ENCODE data around the gene MYL4.

The MYL4 gene

GRCh38 chr17:47250855-47251254 is 41.7 kb downstream of the MYL4 start:
- H3K4me3 ChIP-seq (replicated peaks; ENCODE audit: low read depth, low read length) = no peak overlapping the region
- no peak for DNase-seq (ENCODE audit: extremely low read depth, low read depth)
- TF ChIP-seq CTCF (IDR thresholded peaks at IDR 0.05; ENCODE audit: low read depth, low read length, missing control alignments) = no peak

- no peak for TF ChIP-seq CTCF (IDR thresholded peaks at IDR 0.05; ENCODE audit: low read depth, low read length, missing control alignments)
- no peak for DNase-seq (ENCODE audit: extremely low read depth, low read depth)
- H3K4me3 ChIP-seq (replicated peaks; ENCODE audit: low read depth, low read length) = no peak overlapping the region
Observed at GRCh38 chr17:47251421-47251940, 42.3 kb downstream of the MYL4 start.

DNA sequence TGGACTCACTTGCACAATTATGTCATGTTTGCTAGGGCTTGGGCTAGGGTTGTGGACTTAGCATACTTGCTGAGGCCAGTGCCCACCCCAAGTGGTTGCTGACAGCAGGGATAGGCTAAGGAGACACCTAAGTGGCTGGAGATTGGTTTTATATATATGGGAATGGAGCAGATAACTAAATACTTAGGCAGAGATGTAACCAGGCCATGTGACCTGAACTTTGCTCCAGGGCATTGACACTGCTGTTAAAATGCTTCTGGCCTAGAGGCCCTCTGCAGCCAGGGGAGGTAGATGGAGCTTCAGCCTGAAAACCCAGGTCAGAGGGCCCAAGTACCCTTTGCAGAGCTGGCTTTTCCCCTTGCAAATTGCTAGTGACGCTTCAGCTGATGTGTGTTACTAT is 43.1 kb downstream of the MYL4 start:
- no peak for TF ChIP-seq CTCF (IDR thresholded peaks at IDR 0.05; ENCODE audit: low read depth, low read length, missing control alignments)
- no peak overlapping the region for H3K4me3 ChIP-seq (replicated peaks; ENCODE audit: low read depth, low read length)
- no peak for DNase-seq (ENCODE audit: extremely low read depth, low read depth)

- DNase-seq (ENCODE audit: extremely low read depth, low read depth) = no peak
- TF ChIP-seq CTCF (IDR thresholded peaks at IDR 0.05; ENCODE audit: low read depth, low read length, missing control alignments) = no peak
- peak overlapping the region; percentile 55 for H3K4me3 ChIP-seq (replicated peaks; ENCODE audit: low read depth, low read length)
Observed at GRCh38 chr17:47252766-47253512, 43.8 kb downstream of the MYL4 start.

DNA sequence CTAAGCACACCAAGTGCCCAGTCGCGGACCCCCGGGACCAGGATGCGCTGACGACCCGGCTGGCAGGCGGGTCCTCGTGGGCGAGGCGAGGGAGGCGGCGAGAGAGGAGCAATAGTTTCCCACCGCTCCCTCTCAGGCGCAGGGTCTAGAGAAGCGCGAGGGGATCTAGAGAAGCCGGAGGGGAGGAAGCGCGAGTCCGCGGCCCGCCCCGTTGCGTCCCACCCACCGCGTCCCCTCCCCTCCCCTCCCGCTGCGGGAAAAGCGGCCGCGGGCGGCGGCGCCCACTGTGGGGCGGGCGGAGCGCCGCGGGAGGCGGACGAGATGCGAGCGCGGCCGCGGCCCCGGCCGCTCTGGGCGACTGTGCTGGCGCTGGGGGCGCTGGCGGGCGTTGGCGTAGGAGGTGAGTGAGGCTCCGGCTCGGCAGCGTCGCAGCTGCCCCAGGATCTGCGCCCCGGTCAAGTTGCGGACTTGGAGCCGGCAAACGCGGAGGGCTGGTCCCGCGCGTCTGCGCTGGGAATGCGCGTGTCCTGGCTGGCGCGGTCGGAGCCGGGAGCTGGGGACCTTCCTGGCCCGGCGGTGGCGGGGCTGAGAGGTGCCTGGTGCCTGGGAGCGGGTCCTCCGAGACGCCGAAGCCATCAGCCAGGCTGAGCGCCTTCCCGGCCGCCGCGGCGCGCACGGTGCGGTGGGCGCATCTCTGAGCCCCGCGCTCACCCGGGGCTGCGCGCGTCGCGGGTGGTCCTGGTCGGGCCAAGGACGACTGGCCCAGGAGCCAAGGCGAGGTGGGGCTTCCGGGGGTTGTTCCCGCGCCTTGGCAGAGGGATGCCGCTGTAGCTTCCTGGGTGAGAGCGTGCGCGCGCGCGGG is 44.6 kb downstream of the MYL4 start, which contains the start of gene ITGB3:
Gene ITGB3 (plus strand): TSS at position 287 of the 862 bp plus-strand sequence. CDS start 35 bp downstream, at position 322.
- DNase-seq (ENCODE audit: extremely low read depth, low read depth) = no peak
- no peak for TF ChIP-seq CTCF (IDR thresholded peaks at IDR 0.05; ENCODE audit: low read depth, low read length, missing control alignments)

DNA sequence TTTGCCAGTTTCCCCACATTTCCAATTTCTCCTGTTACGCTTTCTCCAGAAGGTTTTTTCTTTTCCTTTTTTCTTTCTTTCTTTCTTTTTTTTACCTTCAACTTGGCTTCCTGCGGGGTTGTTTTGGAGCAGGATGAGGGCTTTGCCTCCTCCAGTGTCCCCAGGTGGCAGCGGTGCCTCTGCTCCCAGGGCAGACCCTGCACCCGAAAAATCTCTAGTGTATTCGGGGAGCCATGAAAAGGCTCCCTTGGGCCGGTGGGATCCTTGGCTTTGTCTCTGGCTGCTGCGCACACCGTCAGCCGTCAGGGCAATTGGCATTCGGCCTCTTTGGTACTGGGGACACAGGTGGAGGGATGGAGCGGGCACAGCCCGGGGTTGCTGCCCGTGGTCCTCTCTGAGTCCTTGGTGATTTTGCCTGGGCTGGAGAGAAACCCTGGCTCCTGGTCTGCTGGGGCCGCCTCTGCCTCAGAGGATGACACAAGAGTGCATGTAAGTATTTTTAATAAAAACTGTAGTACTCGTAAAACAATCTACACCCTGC is 45.3 kb downstream of the MYL4 start:
- no peak for DNase-seq (ENCODE audit: extremely low read depth, low read depth)
- peak overlapping the region; percentile 55 for H3K4me3 ChIP-seq (replicated peaks; ENCODE audit: low read depth, low read length)
- no peak for TF ChIP-seq CTCF (IDR thresholded peaks at IDR 0.05; ENCODE audit: low read depth, low read length, missing control alignments)

More for the DNA sequence above, 44.6 kb downstream of the MYL4 start, which contains the start of gene ITGB3:
- H3K4me3 ChIP-seq (replicated peaks; ENCODE audit: low read depth, low read length) = peak within 1 kb of the TSS; percentile 55
